ENCODE data around the gene DNAH17.

DNAH17 gene

GRCh38 chr17:78416791-78417530, 160.2 kb downstream of the DNAH17 start:
- DNase-seq (ENCODE audit: low read depth in 2 of 2, low spot score in 1 of 2): no peak

- no peak for DNase-seq (ENCODE audit: low read depth in 2 of 2, low spot score in 1 of 2)
Measured at GRCh38 chr17:78415821-78416711, 161.1 kb downstream of the DNAH17 start.

- DNase-seq (ENCODE audit: low read depth in 2 of 2, low spot score in 1 of 2): no peak
Measured at GRCh38 chr17:78414178-78415162, 162.7 kb downstream of the DNAH17 start.

DNA sequence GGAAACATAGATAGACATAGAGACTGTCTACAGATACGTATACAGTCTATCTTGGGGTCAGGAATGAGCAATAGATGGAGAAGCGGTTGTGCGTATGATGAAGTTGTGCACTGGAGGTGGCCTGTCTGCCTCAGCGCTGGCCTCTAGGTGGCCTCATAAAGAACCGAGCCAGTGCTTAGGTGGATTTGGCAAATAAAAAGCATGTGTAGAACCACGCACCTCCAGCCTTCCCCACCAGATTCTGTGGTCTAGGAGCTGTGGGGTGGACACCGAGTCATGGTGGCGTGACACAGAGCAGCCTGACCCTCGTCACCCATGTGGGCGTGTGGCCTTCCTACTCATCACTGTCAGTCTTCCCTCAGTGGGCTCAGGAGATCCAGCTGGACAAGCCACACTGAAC, 164.8 kb downstream of the DNAH17 start:
- no peak for DNase-seq (ENCODE audit: low read depth in 2 of 2, low spot score in 1 of 2)

- no peak for DNase-seq (ENCODE audit: low read depth in 2 of 2, low spot score in 1 of 2)
Measured at GRCh38 chr17:78411241-78411857, 165.8 kb downstream of the DNAH17 start.

GRCh38 chr17:78409191-78409928, 167.8 kb downstream of the DNAH17 start:
- DNase-seq (ENCODE audit: low read depth in 2 of 2, low spot score in 1 of 2): no peak

DNA sequence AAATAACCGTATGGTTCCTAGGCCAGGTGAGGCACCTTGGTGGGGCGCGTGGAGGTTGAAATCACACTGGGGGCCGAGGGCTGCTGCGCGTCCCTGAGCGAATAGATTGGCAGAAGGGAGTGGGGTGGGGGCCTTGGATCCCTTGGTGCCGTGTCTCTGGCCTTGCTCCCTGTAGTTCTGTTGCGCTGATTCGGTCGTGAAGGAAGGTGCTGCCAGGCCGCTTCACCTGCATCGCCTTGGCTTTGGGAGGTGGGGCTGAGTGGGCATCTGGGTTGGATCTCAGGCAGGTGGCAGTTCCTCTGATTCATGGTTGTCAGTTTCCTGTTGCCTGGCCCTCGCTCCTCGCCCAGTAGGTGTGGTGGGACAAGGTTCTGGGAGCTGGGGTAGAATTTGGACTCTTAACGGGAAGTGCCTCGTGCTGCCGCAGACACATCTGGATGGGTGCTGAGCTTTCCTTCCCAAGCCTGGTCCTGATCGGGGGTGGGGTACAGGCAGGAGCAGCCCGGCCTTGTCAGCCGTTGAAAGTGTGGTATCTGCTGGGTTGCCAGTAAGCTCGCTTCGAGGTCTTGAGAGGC, 168.6 kb downstream of the DNAH17 start:
- DNase-seq (ENCODE audit: low read depth in 2 of 2, low spot score in 1 of 2): no peak

DNA sequence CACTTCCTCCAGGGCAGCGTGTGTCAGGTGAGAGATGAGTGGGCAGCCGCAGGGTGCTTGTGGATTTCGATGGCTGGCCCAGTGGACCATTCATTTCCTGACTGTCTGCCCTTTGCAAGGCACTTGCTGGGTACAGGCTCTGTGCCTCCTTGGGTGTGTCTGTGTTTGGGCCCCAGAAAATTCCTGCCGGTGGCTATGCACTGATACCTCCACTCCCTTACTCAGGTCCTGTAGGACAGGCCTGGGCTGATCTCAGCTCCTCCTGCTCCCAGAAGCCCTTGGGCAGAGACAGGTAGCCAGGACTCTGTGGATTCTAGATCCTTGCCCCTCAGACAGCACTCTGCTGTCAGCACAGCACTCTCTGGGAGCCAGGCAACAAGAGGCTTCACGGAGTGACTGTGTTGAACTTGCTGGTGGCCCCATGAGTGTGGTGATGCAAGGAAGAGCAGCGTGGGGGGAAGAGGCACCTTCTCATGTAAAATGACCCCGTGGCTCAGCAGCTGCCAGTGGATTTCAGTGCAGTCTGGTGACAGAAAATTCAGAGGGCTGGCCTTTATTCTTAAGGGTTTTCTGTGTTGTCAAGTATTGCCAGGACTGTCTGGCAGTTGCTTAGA, 169.7 kb downstream of the DNAH17 start:
- DNase-seq (ENCODE audit: low read depth in 2 of 2, low spot score in 1 of 2): no peak

- no peak for DNase-seq (ENCODE audit: low read depth in 2 of 2, low spot score in 1 of 2)
Measured at GRCh38 chr17:78406920-78407319, 170.3 kb downstream of the DNAH17 start.

DNA sequence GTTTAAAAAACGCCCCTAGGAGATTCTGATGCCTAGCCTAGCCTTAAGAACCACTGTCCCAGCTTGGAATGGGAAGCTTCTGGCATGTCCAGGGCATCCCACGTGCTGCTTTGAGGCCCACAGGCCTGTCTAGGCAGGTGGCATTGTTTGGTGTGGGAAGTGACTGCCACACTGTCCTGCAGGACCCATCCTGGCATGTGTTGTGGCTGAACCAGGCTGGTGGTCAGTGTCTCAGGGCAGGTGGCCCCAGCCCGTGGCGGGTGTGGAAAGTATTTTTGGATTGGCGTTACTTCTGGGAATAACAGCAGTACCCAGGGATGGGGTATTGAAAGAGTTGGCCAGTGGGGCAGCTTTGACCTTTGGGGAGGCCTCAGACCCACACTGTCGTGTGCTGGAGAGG, 170.8 kb downstream of the DNAH17 start:
- DNase-seq (ENCODE audit: low read depth in 2 of 2, low spot score in 1 of 2): no peak

GRCh38 chr17:78403822-78404221, 173.4 kb downstream of the DNAH17 start:
- DNase-seq (ENCODE audit: low read depth in 2 of 2, low spot score in 1 of 2): no peak

GRCh38 chr17:78401891-78402290, 175.3 kb downstream of the DNAH17 start:
- DNase-seq (ENCODE audit: low read depth in 2 of 2, low spot score in 1 of 2): no peak

- DNase-seq (ENCODE audit: low read depth in 2 of 2, low spot score in 1 of 2): no peak
Measured at GRCh38 chr17:78401246-78401645, 175.9 kb downstream of the DNAH17 start.

DNA sequence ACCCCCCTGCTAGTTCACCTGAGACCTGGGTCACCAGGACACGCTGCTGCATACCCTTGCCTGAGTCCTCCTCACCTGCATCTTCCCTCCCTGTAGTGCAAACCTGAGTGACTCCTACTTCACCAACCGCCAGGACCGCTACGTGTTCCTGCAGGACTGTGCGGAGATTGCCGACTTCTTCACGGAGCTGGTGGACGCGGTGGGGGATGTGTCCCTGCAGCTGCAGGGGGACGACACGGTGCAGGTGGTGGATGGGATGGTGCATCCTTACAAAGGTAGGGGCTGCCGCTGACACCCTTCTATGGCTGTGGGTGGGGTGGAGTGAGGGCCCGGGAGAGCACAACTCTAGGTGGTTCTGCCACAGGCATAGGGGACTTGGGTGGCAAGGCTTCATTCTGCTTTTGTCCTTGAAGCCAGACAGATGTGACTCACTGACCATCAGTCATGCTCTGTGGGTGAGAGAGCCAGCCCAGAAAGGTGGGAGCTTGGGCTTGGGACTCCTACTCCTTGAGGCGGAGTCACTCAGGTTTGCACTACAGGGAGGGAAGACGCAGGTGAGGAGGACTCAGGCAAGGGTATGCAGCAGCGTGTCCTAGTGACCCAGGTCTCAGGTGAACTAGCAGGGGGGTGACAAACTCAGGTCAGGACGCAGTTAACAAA, 176.5 kb downstream of the DNAH17 start:
- DNase-seq (ENCODE audit: low read depth in 2 of 2, low spot score in 1 of 2): no peak

DNA sequence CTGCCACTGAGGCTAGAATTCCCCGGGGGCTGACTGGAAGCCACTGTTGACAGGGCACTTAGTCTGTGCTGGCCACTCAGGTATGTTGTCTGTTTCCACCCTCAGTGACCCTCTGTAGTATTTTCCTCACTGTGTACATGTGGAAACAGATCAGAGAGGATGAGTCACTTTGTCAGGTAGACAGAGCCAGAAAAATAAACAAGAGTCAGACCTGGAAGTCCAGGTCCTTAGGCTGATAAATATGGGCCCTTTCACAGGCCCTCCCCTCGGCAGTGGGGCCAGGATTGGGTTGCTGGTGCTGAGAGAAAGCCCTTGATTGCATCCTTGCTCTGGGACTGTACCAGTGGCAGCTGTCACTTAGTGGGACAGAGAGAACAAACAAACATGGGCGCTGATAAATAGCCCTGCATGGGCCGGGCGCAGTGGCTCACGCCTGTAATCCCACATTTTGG, 177.5 kb downstream of the DNAH17 start:
- DNase-seq (ENCODE audit: low read depth in 2 of 2, low spot score in 1 of 2): no peak

DNA sequence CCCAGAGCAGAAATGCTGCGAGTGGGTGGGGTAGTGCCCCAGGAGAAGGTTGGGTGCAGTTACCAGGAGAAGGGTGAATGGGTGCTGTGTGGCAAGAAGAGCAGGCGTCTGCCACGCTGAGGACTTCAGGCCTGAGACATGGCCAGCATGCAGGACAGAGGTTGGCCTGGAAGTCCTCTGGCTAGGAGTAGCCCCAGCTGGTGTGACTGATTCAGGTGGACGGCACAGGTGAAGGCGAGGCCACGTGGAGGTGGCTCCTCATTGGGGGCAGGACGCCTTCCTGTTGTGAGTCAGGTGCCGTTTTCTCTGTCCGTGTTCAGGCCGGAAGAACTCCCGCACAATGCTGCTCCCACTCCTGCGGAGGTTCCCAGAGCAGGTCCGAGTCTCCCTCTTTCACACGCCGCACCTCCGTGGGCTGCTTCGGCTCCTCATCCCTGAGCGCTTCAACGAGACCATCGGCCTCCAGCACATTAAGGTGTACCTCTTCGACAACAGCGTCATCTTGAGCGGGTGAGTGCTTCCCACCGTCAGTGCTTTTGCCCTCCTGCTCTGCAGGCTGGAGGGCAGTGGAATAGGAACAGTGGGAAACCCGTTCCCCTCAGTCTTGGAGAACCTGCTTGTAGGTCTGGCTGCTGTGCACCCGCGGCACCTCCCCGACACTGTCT, 178.0 kb downstream of the DNAH17 start:
- DNase-seq (ENCODE audit: low read depth in 2 of 2, low spot score in 1 of 2): no peak

- DNase-seq (ENCODE audit: low read depth in 2 of 2, low spot score in 1 of 2): no peak
Measured at GRCh38 chr17:78398390-78398789, 178.8 kb downstream of the DNAH17 start.

- DNase-seq (ENCODE audit: low read depth in 2 of 2, low spot score in 1 of 2): no peak
Measured at GRCh38 chr17:78397681-78398101, 179.5 kb downstream of the DNAH17 start.

Data from stimulated activated CD8-positive, alpha-beta memory T cell treated with anti-CD3 and anti-CD28 coated beads, Interleukin-4, amount 100 ng/mL, for 1 hour (primary cell).